ENCODE results near the gene POC1B. TPM values are rescaled to one million over a fixed set of nuclear protein-coding genes. Genes with fewer than 3 reads are reported as not detected.

POC1B gene
- total RNA-seq, 2 donors from 2014 or later: 11.9 to 30.7 TPM

DNA sequence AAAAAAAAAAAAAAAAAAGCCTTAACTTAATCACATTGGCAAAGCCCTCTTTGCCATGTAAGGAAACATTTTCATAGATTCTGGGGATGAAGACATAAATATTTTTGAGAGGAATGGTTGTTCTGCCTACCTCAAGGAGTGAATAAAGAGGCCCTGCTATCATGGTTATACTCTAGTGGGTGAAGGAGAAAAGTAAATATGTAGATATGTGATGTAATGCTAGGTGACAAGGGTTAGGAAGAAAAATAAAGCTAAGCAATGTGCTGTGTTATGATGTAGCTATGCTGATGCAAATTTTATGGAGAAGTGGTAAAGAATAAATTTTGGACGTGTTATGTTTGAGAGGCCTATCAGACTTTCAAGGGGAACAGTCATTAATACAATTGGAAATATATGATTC, 93.5 kb downstream of the POC1B start:
- ATAC-seq (ENCODE audit: insufficient number of reproducible peaks, low FRiP score, low read depth) (no peak), DNase-seq (ENCODE audit: low spot score) (no peak)
- no peaks in the 10 kb centered on the region for H3K9me3 ChIP-seq
- no peak overlapping the region for H3K4me3 ChIP-seq
- no peak overlapping the region for H3K27ac ChIP-seq
- H3K27me3 ChIP-seq (replicated peaks; ENCODE audit: insufficient read depth): no peaks in the 10 kb centered on the region
- H3K4me1 ChIP-seq (ENCODE audit: control insufficient read depth in 1 of 2, low read depth in 2 of 2): peaks cover 0 to 7% of the 10 kb centered on the region in 2 donors
- no peaks in the 10 kb centered on the region for H3K36me3 ChIP-seq
- TF ChIP-seq, protein P1, sequence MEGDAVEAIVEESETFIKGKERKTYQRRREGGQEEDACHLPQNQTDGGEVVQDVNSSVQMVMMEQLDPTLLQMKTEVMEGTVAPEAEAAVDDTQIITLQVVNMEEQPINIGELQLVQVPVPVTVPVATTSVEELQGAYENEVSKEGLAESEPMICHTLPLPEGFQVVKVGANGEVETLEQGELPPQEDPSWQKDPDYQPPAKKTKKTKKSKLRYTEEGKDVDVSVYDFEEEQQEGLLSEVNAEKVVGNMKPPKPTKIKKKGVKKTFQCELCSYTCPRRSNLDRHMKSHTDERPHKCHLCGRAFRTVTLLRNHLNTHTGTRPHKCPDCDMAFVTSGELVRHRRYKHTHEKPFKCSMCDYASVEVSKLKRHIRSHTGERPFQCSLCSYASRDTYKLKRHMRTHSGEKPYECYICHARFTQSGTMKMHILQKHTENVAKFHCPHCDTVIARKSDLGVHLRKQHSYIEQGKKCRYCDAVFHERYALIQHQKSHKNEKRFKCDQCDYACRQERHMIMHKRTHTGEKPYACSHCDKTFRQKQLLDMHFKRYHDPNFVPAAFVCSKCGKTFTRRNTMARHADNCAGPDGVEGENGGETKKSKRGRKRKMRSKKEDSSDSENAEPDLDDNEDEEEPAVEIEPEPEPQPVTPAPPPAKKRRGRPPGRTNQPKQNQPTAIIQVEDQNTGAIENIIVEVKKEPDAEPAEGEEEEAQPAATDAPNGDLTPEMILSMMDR (IDR thresholded peaks at IDR 0.05): no peak

DNA sequence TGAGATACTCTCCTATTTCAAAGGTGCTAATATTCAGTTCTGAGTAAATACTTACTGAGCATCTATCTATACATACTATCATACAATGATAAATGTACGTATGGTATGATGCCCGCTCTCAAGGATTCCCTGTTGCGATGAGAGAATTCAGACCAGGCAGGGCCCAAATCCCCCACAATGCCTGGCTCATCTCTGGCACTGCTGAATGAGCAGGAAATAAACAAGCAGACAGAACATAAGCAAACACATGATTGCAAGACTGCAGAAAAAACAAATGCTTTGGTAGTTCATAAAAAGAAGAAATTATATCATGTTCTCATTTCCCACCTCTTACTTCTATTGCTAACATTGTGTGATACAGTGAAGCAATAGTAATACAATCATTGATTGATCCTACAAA, 96.3 kb downstream of the POC1B start:
- DNase-seq (ENCODE audit: low spot score) (no peak), ATAC-seq (ENCODE audit: insufficient number of reproducible peaks, low FRiP score, low read depth) (no peak)
- H3K9me3 ChIP-seq: no peaks in the 10 kb centered on the region
- H3K27ac ChIP-seq: no peak overlapping the region
- TF ChIP-seq, protein P1 (IDR thresholded peaks at IDR 0.05): no peak
- no peaks in the 10 kb centered on the region for H3K36me3 ChIP-seq
- H3K4me1 ChIP-seq (ENCODE audit: control insufficient read depth in 1 of 2, low read depth in 2 of 2): peaks cover 0 to 7% of the 10 kb centered on the region in 2 donors
- H3K4me3 ChIP-seq: no peak overlapping the region
- no peaks in the 10 kb centered on the region for H3K27me3 ChIP-seq (replicated peaks; ENCODE audit: insufficient read depth)

DNA sequence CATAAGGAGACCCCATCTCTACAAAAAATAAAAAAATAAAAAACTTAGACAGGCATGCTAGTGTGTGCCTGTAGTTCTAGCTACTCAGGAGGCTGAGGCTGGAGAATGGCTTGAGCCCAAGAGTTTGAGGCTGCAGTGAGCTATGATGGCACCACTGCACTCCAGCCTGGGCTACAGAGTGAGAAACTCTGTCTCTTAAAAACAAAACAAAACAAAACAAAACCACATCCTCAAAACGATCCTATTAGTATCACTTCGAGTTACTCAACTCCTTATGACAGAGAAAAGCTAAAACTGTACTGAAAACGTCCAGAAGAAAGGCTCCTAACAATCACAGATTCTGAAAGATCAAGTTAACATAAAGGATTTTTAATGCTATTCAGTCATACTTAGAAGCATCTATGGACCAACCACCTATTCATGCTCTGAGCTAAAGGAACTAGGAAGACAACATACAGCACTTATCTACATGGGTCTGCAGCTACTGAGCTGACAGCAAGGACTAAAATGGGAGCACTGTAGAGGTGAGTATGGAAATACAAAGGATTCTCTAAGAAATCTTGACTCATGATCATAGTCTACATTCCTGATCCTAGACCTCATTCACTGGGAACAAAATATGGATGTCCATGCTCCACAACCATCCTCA, 98.2 kb downstream of the POC1B start:
- Histone ChIP-seq H3K4me3 (no peak overlapping the region), H3K4me1 (ENCODE audit: control insufficient read depth in 1 of 2, low read depth in 2 of 2) (peaks cover 0 to 7% of the 10 kb centered on the region in 2 donors), H3K36me3 (no peaks in the 10 kb centered on the region), H3K9me3 (no peaks in the 10 kb centered on the region), H3K27me3 (replicated peaks; ENCODE audit: insufficient read depth) (no peaks in the 10 kb centered on the region), H3K27ac (no peak overlapping the region)
- DNase-seq (ENCODE audit: low spot score) (no peak), ATAC-seq (ENCODE audit: insufficient number of reproducible peaks, low FRiP score, low read depth) (no peak)
- TF ChIP-seq, protein P1 (IDR thresholded peaks at IDR 0.05): no peak

DNA sequence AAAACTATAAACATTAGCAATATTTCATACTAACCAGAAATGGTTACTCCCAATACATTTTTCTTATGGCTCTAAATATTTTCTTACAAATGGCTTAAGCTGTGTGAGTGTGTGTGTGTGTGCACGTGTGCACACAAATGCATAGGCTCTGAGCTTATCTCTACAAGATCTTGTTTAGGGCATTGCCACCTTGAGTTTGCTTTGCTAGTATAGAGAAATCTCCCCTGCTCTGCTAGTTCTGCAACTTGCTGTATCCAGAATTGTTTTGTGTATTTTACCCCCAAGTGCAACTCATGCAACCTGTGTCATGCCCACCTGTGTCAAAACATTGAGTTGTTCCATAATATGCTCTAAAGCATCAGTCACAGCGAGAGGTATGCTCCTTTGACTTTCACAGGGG, 101.0 kb downstream of the POC1B start:
- H3K4me1 ChIP-seq (ENCODE audit: control insufficient read depth in 1 of 2, low read depth in 2 of 2): no peaks in the 10 kb centered on the region
- H3K4me3 ChIP-seq: no peak overlapping the region
- no peak overlapping the region for H3K27ac ChIP-seq
- H3K9me3 ChIP-seq: no peaks in the 10 kb centered on the region
- H3K27me3 ChIP-seq (replicated peaks; ENCODE audit: insufficient read depth): no peaks in the 10 kb centered on the region
- ATAC-seq (ENCODE audit: insufficient number of reproducible peaks, low FRiP score, low read depth) (no peak), DNase-seq (ENCODE audit: low spot score) (no peak)
- no peaks in the 10 kb centered on the region for H3K36me3 ChIP-seq
- TF ChIP-seq, protein P1 (IDR thresholded peaks at IDR 0.05): no peak

DNA sequence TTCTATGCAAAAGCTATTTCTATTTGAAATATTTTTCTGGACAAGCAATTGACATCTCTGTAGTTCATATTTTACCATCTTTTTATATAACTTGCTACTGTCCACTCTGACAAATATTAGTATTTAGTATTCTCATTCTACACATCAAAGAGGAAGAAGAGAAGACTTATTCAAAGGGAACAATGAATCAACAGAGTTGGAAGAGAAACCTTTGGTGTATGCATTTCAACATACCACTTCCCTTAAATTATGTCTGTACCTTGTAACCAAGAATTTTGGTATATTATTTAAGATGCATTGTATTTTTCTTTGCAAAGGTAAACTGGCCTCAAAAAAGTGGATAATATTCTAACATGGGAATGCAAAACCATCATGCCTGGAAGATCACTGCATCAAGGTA, 101.5 kb downstream of the POC1B start:
- no peak for ATAC-seq (ENCODE audit: insufficient number of reproducible peaks, low FRiP score, low read depth)
- Histone ChIP-seq H3K36me3 (no peaks in the 10 kb centered on the region), H3K9me3 (no peaks in the 10 kb centered on the region), H3K27me3 (replicated peaks; ENCODE audit: insufficient read depth) (no peaks in the 10 kb centered on the region), H3K27ac (no peak overlapping the region), H3K4me1 (ENCODE audit: control insufficient read depth in 1 of 2, low read depth in 2 of 2) (no peaks in the 10 kb centered on the region), H3K4me3 (no peak overlapping the region)
- TF ChIP-seq, protein P1 (IDR thresholded peaks at IDR 0.05): no peak
- no peak for DNase-seq (ENCODE audit: low spot score)

Data from thoracic aorta (tissue), 2 donors.